ENCODE results near the gene DOK6.
"Not testable (repeated sequence)": the region's sequence is repeated elsewhere in the genome, so short reads cannot be mapped to it uniquely, and the experiment has no call there.

Gene DOK6

DNA sequence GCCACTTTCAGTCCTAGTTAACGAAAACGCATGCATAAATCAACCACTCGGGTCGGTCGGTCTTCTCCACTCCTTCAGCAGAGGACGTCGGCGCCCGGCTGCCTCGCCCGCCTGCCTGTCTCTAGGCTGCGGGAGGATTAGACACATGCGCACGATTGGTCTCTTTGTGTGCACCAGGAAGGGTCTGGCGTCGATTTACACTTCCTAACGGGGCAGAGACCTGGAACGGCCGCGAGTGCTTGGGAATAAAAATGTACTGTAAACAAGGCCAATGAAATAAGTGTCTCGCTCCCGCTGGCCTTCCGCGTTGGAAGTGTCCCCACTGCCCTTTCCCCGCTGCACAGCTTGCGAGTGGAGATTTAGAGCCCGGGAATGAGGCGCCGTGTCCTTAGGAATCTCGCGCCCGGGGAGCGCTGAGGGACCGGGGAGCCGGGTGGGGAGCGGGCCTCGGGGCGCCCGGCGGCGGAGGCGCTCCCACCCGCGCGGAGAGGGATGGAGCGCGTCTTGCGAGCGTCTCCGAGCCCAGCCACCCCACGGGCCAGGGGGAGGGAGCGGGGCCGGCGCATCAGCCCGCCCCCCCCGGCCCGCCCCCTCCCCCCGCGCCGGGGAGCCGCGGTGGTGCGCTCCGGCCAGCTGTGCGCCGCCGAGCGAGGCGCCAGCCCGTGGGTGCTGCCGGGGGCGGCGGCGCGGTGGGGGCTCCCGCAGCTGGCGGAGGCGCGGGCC is at the start of gene DOK6:
Gene DOK6, plus strand, starts transcription at position 636 of the 723 bp plus-strand sequence.
- DNase-seq (ENCODE audit: low spot score): no peak

DNA sequence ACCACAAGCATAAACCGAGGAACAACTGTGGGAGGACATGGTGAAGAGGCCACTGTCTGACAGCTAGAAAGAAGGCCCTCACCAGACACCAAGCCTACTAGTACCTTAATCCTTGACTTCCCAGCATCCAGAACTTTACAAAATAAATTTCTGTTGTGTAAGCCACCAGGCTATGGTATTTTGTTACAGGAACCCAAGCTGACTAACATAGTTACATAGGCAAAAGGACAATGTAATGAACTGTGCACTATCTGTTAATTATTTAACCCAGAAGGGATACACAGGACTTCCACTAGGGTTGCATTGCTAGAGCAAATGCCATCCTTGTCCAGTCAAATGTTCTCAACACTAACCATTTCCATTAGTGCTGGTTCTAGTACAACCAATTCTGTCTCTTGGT is 47.7 kb upstream of the DOK6 start:
- no peak for DNase-seq (ENCODE audit: low spot score)

DNA sequence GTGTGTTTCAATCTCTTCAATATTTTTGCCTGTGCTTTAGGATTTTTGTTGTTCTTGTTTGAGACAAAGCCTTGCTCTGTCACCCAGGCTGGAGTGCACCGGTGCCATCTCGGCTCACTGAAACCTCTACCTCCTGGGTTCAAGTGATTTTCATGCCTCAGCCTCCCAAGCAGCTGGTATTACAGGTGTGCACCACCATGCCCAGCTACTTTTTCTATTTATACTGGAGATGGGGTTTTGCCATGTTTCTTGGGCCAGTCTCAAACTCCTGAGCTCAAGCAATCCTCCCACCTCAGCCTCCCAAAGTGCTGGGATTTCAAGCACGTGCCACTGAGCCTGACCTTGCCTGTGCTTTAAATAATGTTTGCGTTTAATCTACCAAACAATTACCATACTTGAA is 43.1 kb upstream of the DOK6 start:
- no peak for DNase-seq (ENCODE audit: low spot score)

DNA sequence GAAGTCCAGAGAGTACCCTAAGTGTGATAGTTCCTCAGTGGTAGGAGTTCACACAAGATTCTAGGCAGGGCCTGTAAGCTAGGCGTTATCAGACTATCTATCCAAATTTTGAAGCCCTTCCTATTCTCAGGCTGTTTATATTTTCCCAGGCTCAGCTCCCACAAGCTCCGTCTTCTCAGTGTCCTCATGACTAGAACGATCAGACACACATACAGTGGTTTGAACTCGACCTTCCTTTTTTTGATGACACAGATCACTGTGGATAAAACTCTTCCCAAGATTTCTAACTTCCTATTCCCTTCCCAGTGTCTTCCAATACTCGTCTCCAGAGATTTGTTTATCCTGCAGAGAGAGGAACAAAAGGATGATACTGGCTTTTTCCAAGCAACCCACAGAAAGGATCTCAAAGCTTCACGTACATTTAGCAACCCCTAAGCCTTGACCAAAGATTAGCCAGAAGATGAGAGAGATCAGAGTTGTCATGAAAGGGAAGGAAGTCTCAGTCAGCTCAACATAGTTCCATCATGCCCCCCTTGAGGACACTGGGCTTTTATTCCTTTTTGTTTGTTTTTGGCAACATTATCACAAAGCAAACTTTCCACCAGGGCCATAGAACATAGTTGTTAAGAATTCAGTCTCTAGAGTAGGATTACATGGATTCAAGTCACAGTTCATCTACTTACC is 42.3 kb upstream of the DOK6 start:
- no peak for DNase-seq (ENCODE audit: low spot score)

DNA sequence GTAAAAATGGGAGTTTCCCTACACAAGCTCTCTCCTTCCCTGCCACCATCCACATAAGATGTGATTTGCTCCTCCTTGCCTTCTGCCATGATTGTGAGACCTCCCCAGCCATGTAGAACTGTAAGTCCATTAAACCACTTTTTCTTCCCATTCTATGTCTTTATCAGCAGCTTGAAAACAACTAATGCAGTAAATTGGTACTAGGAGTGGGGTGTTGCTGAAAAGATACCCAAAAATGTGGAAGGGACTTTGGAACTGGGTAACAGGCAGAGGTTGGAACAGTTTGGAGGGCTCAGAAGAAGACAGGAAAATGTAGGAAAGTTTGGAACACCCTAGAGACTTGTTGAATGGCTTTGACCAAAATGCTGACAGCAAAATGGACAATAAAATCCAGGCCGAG is 40.9 kb upstream of the DOK6 start:
- not testable (repeated sequence) for DNase-seq (ENCODE audit: low spot score)

DNA sequence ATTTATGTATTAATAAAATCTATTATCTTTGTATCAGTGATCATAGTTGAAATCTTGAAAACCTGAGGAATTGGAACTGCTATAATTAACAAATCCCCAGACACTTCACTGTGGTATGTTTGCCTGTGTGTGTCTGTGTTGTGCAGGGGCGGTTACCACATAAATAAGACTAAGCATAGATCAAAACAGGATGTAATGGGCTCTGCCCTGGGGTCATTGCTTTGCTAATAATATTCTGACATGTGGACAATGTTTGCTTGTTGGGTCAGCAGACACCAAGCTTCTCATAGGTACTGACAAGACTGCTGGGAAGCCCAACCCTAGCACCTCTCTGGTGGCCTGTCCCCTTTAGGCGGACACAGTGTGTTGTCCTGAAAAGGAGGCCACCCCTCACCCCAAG is 35.8 kb upstream of the DOK6 start:
- no peak for DNase-seq (ENCODE audit: low spot score)

DNA sequence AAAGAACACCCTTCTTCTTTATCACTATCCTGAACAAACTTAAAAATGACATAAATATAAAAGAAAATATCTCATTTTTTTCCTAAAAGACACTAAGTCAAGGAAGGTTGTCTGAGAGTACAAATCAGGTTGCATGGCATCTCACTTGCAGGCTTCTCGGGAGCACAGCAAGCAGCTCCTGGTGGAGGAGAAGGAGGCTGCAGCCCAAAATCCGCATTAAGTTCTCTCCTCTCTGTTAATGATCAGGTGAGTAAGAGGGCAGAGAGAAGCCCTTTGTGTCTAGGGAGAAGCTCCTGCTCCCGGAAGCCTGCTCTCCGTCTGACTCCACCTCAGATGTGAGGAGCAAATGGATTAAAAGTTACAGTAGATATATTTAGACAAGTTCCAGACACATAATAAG is 35.0 kb upstream of the DOK6 start:
- no peak for DNase-seq (ENCODE audit: low spot score)

DNA sequence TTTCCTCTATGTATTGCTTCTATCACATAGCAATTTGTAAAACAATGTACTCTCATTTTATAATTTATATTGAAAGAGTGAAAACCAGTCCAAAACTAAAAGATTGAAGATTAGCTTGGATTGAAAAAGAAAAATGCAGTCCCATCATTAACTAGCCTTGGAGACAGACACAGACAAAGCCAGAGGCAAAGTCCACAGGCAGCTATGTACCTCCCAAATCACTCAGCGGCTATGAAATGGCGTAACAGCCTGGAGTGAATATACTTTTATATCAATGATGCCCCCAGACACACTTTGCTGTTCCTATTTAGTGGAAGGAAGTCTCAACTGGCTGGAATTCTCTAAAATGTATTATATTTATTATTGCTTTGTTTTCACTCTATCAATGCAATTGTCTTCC is 33.6 kb upstream of the DOK6 start:
- no peak for DNase-seq (ENCODE audit: low spot score)

DNA sequence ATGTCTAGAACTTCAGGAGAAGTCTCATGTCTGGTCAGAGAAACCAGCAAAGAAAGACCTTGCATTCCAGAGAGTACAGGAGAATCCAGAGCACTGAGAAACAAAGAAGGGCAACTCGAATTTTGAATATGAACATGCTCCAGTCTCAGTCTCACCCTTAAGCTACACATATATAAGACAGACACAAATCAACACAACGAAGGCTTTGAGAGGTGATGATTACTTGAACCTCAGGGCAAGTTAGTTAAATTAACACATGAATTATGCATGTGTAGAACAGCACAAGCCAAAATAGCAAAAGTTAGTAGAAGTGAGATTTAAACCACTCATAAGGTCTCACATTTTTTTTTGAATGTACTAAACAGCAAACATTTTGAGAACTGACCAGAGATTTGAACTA is 29.0 kb upstream of the DOK6 start:
- DNase-seq (ENCODE audit: low spot score): no peak

DNA sequence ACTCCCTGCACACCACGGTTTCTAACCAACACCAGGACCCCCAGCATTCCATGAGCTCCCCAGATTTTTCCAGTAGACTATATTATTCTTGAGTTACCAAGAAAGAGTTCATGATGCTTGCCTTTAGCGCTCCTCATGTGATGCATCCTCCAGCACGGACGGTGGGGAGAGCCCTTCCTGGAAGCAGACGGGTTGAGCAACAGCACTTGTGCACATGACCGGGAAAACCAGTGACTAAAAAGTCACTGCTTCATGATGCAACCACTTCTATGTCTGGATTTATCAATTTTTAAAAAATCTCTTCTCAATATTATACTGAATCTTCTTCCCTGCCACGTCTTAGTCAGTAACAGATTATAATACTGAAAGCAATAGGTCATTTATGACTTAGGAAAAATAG is 20.4 kb upstream of the DOK6 start:
- no peak for DNase-seq (ENCODE audit: low spot score)

DNA sequence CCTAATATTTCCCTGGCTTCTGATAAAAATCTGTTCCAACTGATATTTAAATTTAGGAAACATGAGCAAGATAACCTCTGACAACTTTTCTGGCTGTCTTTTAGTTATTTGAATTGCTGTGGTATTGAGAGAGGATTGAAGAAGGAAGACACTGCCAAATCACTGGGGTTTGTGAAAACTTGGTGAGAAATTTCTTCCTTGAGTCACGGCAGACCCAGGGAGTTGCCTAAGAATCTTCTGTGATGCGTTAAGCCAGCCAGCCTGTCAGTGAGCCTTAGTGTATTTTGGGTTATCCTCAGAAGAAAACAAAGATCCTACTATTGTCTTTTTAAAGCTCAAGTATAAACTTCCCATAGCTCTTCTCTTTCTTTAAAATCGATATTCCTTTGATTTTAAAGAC is 17.5 kb upstream of the DOK6 start:
- DNase-seq (ENCODE audit: low spot score): no peak

DNA sequence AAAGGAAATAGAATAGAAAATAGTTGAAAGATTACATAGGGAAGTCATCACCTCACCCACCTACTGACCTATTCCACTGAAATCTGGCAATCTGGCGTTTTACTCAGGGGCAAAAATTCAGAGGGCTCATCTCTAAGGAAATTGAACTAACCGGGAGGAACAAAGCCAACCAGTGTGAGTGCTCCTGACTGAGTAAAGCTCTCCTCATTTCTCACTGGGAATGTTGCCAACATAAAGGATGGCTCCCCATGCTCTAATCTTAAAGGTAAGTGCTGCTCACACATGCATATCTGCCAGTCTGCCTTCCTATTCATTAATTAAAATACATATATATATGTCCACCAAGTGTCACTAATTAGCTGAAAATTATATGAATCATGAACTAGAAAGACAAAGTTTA is 13.5 kb upstream of the DOK6 start:
- no peak for DNase-seq (ENCODE audit: low spot score)

DNA sequence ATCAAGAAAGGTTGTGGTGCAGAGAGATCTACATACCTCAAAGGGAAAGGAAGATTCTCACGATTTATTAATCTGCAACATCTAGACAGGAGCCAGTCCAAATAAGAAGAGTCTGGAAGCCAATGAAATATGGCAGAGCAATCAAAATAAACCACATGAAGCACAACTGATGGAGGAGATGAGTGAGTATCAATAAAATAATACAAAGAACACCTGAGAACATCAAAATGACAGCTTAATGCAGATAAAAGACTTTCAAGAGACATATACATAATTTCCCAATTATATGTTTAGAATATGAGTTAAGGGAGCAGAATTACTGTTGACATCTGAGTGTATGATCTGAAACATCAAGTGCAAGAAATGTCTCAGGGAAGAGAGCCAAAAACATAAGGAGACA is 12.5 kb upstream of the DOK6 start:
- DNase-seq (ENCODE audit: low spot score): no peak

DNA sequence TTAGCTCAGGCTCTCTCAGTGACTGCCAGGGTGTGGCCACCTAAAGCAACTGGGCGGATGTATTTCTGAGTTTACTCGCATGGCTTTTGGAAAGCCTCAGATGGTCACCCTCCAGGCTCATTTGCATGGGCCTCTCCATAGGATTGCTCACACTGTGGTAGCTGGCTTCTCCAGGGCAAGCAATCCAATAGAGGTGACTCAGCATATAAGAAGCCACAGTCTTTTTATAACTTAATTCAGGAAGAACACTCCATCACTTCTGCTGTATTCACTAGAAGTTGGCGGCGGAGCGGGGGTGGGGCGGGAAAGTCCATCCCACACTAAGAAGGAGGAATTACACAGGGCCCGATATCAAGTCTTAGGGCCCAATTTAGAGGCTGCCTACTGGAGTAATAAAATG is 3.6 kb upstream of the DOK6 start:
- DNase-seq (ENCODE audit: low spot score): no peak

DNA sequence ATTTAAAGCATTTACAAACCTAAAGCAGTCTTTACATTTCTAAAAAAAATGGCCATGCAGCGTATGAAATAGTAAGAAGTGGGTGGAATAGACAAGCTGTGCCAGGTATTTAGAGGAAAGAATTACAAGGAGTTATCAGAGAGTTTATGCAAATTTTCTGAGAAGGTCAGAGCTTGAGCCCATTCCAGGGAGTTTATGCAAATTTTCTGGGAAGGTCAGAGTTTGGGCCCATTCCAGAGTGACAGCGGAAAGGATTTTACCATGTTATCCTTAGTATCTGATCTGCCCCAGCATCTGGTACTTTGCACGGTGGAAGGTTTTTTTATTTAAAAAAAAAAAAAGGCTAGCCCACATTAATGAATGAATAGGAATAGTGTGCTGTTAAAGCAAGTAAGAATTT is 1.4 kb upstream of the DOK6 start:
- no peak for DNase-seq (ENCODE audit: low spot score)

DNA sequence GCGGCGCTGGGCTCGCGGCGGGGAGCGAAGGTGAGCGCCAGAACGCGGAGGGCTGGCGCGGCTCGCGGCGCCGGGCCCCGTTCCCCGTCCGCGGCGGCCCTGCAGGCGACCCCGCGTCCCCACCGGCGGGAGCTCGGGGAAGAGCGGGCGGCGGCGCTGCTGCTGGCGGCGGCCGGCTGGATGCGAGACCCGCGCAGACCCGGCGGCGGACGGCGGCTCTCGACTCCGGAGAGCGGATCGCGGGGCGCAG is 213 bp downstream of the DOK6 start:
- DNase-seq (ENCODE audit: low spot score): no peak

DNA sequence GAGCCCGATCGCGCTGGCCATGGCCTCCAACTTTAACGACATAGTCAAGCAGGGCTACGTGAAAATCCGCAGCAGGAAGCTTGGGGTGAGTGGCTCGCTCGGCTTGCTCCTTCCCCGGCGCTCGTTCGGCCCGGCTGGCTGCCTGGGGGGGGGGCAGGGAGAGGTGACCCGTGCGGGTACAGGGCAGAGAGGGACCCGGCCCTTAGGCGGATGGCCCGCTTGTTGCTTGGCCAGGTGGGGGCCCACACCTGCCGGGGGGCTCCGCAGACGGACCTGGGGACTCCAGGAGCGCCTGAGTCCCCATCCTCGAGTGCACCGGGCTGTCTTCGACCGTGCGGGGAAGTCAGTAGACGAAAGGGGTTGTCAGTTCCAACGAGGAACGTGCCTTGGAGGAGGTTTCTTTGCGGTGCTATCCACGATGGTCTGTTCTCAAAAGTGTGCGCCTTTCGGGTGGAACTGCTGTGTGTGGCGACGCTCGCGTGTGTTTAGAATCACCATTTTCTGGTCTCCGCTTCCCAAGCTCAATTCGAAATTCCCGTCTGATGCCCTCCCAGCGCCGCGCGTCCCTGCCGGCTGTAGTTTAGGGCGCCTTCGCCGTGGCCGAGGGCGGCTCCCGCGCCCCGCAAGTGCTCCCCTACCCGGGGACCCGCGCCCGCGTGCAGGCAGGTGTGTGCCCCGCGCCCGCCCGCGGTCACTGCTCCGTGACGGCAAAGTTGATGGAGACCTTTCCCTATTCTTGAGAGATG is 711 bp downstream of the DOK6 start:
- no peak for DNase-seq (ENCODE audit: low spot score)

DNA sequence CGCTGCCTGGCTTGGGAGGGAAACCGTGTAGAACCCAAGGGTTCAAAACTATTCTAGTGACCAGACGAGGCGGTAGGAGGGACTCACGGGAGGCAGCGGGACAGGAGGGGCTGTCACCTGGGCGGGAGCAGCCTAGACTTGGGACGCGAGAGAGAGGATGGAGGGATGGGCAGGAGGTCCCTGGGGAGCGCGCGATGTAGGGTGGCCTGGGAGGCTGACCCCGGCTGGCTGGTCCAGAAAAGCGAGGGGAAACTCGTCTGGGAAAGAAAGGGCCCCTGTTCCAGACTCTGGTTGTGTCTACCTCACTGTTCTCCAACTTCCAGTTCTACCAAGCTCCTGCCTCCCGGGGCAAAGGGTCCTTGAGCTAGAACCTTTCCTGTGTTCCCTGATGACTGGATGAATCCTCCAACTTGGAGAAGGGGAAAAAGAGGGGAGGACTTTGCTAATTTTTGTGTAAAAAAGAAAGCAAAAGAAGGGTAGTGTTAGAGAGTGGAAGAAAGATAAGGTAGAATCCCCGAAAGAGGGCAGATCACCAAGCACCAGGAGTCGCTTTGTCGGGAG is 1.4 kb downstream of the DOK6 start:
- no peak for DNase-seq (ENCODE audit: low spot score)

DNA sequence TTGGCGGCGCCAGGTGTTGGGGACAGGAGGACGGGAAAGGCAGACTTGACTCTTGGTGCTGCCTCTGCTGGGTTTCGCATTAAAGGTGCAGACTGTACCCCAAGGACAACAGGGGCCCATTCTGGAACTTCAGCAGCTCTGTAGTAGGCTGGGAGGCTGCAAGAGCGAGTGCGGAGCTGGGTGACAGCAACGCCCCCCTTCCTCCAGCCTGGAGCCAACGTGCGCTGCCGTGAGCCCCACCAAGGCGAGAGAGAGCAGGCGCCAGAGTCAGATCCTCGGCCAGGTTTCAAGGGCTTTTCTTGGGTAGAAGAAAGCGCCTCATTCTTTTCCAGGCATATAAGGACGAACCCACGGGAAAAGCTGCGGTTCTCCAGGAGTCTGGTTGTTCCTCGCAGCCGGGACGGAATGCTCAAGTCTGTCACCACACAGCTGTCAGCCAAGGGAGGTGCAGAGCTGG is 1.9 kb downstream of the DOK6 start:
- DNase-seq (ENCODE audit: low spot score): no peak

DNA sequence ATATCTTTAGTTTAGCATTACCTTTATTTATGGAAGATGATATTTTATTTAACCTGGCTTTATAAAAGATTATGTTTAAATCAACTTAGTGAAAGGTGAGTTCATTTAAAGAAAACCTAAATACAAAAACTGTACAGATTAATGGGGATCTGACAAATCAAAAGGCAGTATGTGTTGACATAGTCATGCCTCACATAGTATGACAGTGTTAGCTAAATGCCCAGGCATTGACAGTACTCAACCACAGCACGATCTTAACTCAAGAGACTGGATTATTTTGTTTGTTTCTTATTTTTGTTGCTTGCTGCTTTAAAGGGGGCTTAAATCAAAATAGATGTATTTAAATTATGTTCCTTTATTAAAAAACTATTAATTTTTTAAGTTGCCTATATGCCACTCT is 7.8 kb downstream of the DOK6 start:
- DNase-seq (ENCODE audit: low spot score): no peak

DNA sequence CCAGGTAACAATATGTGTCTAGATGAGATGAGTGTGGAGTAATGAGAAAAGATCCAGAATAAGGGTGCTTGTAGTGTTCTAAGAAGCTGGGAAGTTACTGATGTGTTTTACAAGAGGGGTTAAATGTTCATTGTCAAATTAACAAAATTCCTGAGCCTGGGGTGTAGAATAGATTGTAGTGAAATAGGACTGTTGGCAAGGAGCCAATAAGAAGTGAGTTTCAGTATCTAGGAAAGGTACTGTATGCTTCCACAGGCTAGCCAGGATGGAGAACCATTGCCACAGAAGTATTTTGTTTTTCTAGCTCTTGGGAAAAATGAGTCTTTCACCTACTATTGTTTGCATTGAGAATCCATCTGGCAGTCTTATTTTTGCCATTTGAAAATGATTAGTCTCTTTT is 10.5 kb downstream of the DOK6 start:
- no peak for DNase-seq (ENCODE audit: low spot score)

DNA sequence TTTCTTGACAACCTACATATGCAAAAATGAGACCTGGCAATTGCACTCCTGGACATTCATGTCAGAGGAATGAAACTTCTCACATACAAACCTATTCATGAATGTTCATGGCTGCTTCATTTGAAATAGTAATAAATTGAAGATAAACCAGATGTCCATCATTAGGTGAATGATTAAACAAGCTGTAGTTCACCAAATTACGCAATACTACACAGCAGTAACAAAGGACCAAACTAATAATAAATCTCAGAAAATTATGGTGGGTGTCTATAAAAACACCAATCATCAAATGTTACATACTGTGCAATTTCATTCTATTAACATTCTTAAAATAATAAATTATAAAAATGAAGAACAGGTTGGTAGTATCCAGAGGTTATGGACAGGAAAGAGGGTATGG is 13.5 kb downstream of the DOK6 start:
- no peak for DNase-seq (ENCODE audit: low spot score)

DNA sequence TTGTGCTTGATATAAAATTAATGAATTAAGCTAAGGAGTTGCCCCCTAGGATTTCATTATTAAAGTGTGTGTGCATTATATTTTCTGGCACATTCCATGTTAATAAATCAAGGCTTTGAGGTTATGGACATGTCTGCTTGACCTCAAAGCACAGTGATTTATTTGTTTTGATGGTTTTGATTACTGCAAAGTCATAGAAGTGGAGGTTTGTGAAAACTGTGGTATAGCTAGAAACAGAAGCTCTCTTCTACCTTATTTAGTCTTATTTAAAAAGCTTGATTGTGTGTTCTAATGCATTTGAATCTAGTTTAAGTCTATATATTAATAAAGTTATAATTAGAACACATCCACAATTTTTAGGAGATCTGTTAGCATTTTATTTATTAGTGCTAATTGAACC is 32.2 kb downstream of the DOK6 start:
- no peak for DNase-seq (ENCODE audit: low spot score)
